HepG2 (cell line): ENCODE results near the gene ADAMTS16. TPM values are rescaled to one million over a fixed set of nuclear protein-coding genes. Genes with fewer than 3 reads are reported as not detected.

Source experiments
- ATF3 ChIP-seq: sonication (generic); formaldehyde crosslinking; IDR thresholded peaks from 2 replicates; pipeline ENCODE4 v1.4.0; 2020; ENCODE audit warnings: missing genetic modification reagents
- BHLHE40 ChIP-seq: IDR thresholded peaks from 2 replicates; pipeline ENCODE4 v1.6.1; 2011; ENCODE audit warnings: low read length, improper control_type of control experiment
- CBX5 ChIP-seq: sonication (generic); formaldehyde crosslinking; IDR thresholded peaks from 2 replicates; pipeline ENCODE4 v1.4.0; 2020; ENCODE audit warnings: missing genetic modification reagents, borderline replicate concordance
- CEBPB ChIP-seq: IDR thresholded peaks from 2 replicates; pipeline ENCODE4 v1.6.1; 2011; ENCODE audit warnings: low read depth, low read length, improper control_type of control experiment, borderline replicate concordance
- CEBPG ChIP-seq: IDR thresholded peaks from 2 replicates; pipeline ENCODE4 v1.6.1; 2016
- CTCF ChIP-seq: sonication (generic); formaldehyde crosslinking; IDR thresholded peaks from 2 replicates; pipeline ENCODE4 v1.5.0; 2020; ENCODE audit warnings: mild to moderate bottlenecking, missing genetic modification reagents, moderate library complexity
- FOSL1 ChIP-seq: sonication (generic); formaldehyde crosslinking; IDR thresholded peaks from 2 replicates; pipeline ENCODE4 v1.9.0; 2021; ENCODE audit warnings: missing genetic modification reagents, borderline replicate concordance
- FOSL2 ChIP-seq: sonication (generic); formaldehyde crosslinking; IDR thresholded peaks from 2 replicates; pipeline ENCODE4 v1.4.0; 2020; ENCODE audit warnings: missing genetic modification reagents
- HOXA7 ChIP-seq: sonication (generic); formaldehyde crosslinking; IDR thresholded peaks from 2 replicates; pipeline ENCODE4 v1.8.1; 2022; ENCODE audit warnings: mild to moderate bottlenecking, missing genetic modification reagents, moderate library complexity
- KDM2A ChIP-seq: sonication (generic); formaldehyde crosslinking; IDR thresholded peaks from 2 replicates; pipeline ENCODE4 v1.4.0; 2020; ENCODE audit warnings: low read depth, missing genetic modification reagents, borderline replicate concordance
- LCORL ChIP-seq, 2 experiments: fragments of 450-650 bp in 1 of 2; sonication (generic) in 1 of 2; formaldehyde crosslinking in 1 of 2; IDR thresholded peaks; 2 replicates each; pipeline versions ENCODE4 v1.5.0 to v1.6.1; 2017 to 2020; ENCODE audit warnings: antibody characterized with exemption in 1 of 2, missing genetic modification reagents in 1 of 2
- MAFG ChIP-seq: sonication (generic); formaldehyde crosslinking; IDR thresholded peaks from 2 replicates; pipeline ENCODE4 v1.5.1; 2020; ENCODE audit warnings: mild to moderate bottlenecking, missing genetic modification reagents
- MAX ChIP-seq: IDR thresholded peaks from 2 replicates; pipeline ENCODE4 v1.6.1; 2012; ENCODE audit warnings: inconsistent platforms
- MAZ ChIP-seq, 2 experiments: sonication (generic) in 1 of 2; formaldehyde crosslinking in 1 of 2; IDR thresholded peaks; 2 replicates each; pipeline versions ENCODE4 v1.5.0 to v1.6.1; 2012 to 2020; ENCODE audit warnings: low read depth in 2 of 2, mild to moderate bottlenecking in 2 of 2, borderline replicate concordance in 1 of 2, improper control_type of control experiment in 1 of 2, low read length in 1 of 2, missing genetic modification reagents in 1 of 2, moderate library complexity in 1 of 2
- PRMT3 ChIP-seq: sonication (generic); formaldehyde crosslinking; IDR thresholded peaks from 2 replicates; pipeline ENCODE4 v1.8.1; 2022; ENCODE audit warnings: low read depth, mild to moderate bottlenecking, moderate library complexity, missing genetic modification reagents, borderline replicate concordance
- RAD21 ChIP-seq: fragments of 450-650 bp; formaldehyde crosslinking; IDR thresholded peaks from 2 replicates; pipeline ENCODE4 v1.5.0; 2020; ENCODE audit warnings: mild to moderate bottlenecking
- SKI ChIP-seq: fragments of 450-650 bp; IDR thresholded peaks from one replicate; pipeline ENCODE4 v1.6.1; 2018; ENCODE audit warnings: mild to moderate bottlenecking; ENCODE audit not compliant: partially characterized antibody
- SMC3 ChIP-seq: IDR thresholded peaks from 2 replicates; pipeline ENCODE4 v1.6.1; 2011; ENCODE audit warnings: low read length, improper control_type of control experiment
- SSRP1 ChIP-seq: IDR thresholded peaks from 2 replicates; pipeline ENCODE4 v1.6.1; 2016; ENCODE audit warnings: control low read depth
- STAG1 ChIP-seq: sonication (generic); formaldehyde crosslinking; IDR thresholded peaks from 2 replicates; pipeline ENCODE4 v1.4.0; 2020; ENCODE audit warnings: missing genetic modification reagents
- ZNF282 ChIP-seq: fragments of 450-650 bp; IDR thresholded peaks from 2 replicates; pipeline ENCODE4 v1.6.1; 2018; ENCODE audit not compliant: partially characterized antibody
- polyA plus RNA-seq, 8 experiments: library from polyadenylated mRNA; depleted of rRNA in 3 of 8; stranded (reverse) in 7 of 8; unstranded in 1 of 8; fragments of >200 nt; fragmentation: Illumina TruSeq in 4 of 8; extraction: Trizol in 4 of 8; gene quantifications; 2 replicates each; pipeline versions ENCODE4 v1.2.1 to v1.2.3, GENCODE V29; 2011 to 2016; ENCODE audit warnings: low read depth in 4 of 8, missing spikeins in 1 of 8, mixed read lengths in 1 of 8; ENCODE audit not compliant: insufficient read depth in 1 of 8
- total RNA-seq, 5 experiments: library from RNA; depleted of rRNA; stranded (reverse); fragments of >200 nt; fragmentation: Illumina TruSeq; extraction: Trizol; gene quantifications; 2 replicates each; pipeline ENCODE4 v1.2.3, GENCODE V29; 2016; ENCODE audit warnings: low read depth in 1 of 5
- TF ChIP-seq, protein P1 (sequence below): IDR thresholded peaks from 2 replicates; pipeline ENCODE4 v1.4.0; 2020; ENCODE audit warnings: mild to moderate bottlenecking, missing genetic modification reagents
- TF ChIP-seq, protein P2 (sequence below): sonication (generic); formaldehyde crosslinking; IDR thresholded peaks from 2 replicates; pipeline ENCODE4 v1.5.1; 2020; ENCODE audit warnings: missing genetic modification reagents, mild to moderate bottlenecking, borderline replicate concordance

The ADAMTS16 gene
- total and polyA plus RNA-seq, 2 of the 13 experiments (the other 11 are each of a cell fraction or from before 2014, with no cell fraction given) = 0.02 to 0.03 TPM

DNA sequence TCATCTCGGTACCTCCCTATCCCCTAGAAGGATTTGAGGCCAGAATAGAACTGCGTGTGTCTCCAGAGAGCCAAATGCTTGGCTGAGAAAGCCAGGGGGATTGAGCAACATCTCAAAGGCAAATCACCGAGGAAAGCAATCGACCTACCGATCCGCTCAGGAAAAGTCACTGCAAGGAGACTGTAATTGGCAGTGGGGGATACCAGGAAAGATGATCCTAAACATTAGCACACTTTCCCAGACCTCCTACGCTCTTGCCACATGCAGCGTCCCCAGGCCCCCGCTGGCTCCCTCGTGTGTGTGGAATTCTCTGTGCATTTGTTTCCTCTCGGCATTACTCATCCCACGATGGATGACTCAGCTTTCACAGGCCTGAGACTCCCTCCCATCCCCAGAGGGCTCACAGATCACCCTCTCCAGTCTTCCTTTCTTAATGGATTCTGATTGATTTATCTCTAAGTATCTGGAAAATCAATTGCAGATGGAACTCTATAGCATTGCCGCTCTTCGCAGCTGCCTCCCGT is 200.1 kb downstream of the ADAMTS16 start (continued):
- TF ChIP-seq KDM2A (CRISPR knock-in tag) (0 out of 2 replicates have a peak, but pooled peaks have one; percentile 23), LCORL (IDR thresholded peaks at IDR 0.05) (no peak), LCORL (CRISPR knock-in tag; IDR thresholded peaks at IDR 0.05) (0 out of 2 replicates have a peak, but pooled peaks have one; percentile 36), BHLHE40 (0 out of 2 replicates have a peak, but pooled peaks have one; percentile 27), SSRP1 (no peak), CTCF (CRISPR knock-in tag) (peak; percentile 65), MAX (peak; percentile 31; the same call in 1 of the 2 replicates), RAD21 (peak; percentile 54; the same call in 1 of the 2 replicates), CEBPG (CRISPR knock-in tag) (0 out of 2 replicates have a peak, but pooled peaks have one; percentile 2), ATF3 (CRISPR knock-in tag) (peak; percentile 73), PRMT3 (no peak), ZNF282 (no peak), MAZ (IDR thresholded peaks at IDR 0.05; ENCODE audit: borderline replicate concordance, low read depth, low read length) (0 out of 2 replicates have a peak, but pooled peaks have one; percentile 37), MAZ (CRISPR knock-in tag; IDR thresholded peaks at IDR 0.05; ENCODE audit: low read depth) (no peak), CBX5 (peak; percentile 34; the same call in 1 of the 2 replicates), CEBPB (peak; percentile 78), SKI (peak; percentile 12), FOSL1 (peak; percentile 64; the same call in 1 of the 2 replicates), SMC3 (peak; percentile 80), MAFG (CRISPR knock-in tag) (peak; percentile 81), STAG1 (CRISPR knock-in tag) (peak; percentile 50), HOXA7 (no peak), FOSL2 (CRISPR knock-in tag) (peak; percentile 96)
- TF ChIP-seq, protein P1, sequence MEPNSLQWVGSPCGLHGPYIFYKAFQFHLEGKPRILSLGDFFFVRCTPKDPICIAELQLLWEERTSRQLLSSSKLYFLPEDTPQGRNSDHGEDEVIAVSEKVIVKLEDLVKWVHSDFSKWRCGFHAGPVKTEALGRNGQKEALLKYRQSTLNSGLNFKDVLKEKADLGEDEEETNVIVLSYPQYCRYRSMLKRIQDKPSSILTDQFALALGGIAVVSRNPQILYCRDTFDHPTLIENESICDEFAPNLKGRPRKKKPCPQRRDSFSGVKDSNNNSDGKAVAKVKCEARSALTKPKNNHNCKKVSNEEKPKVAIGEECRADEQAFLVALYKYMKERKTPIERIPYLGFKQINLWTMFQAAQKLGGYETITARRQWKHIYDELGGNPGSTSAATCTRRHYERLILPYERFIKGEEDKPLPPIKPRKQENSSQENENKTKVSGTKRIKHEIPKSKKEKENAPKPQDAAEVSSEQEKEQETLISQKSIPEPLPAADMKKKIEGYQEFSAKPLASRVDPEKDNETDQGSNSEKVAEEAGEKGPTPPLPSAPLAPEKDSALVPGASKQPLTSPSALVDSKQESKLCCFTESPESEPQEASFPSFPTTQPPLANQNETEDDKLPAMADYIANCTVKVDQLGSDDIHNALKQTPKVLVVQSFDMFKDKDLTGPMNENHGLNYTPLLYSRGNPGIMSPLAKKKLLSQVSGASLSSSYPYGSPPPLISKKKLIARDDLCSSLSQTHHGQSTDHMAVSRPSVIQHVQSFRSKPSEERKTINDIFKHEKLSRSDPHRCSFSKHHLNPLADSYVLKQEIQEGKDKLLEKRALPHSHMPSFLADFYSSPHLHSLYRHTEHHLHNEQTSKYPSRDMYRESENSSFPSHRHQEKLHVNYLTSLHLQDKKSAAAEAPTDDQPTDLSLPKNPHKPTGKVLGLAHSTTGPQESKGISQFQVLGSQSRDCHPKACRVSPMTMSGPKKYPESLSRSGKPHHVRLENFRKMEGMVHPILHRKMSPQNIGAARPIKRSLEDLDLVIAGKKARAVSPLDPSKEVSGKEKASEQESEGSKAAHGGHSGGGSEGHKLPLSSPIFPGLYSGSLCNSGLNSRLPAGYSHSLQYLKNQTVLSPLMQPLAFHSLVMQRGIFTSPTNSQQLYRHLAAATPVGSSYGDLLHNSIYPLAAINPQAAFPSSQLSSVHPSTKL (CRISPR knock-in tag) = peak; percentile 54
- TF ChIP-seq, protein P2, sequence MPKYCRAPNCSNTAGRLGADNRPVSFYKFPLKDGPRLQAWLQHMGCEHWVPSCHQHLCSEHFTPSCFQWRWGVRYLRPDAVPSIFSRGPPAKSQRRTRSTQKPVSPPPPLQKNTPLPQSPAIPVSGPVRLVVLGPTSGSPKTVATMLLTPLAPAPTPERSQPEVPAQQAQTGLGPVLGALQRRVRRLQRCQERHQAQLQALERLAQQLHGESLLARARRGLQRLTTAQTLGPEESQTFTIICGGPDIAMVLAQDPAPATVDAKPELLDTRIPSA (CRISPR knock-in tag) = no peak
